Adipose tissue (tissue), 3 donors: ENCODE results near the gene FBLN1. TPM values are rescaled to one million over a fixed set of nuclear protein-coding genes. Genes with fewer than 3 reads are reported as not detected.

Experiments
- H3K27ac ChIP-seq: one replicate; pipeline ENCODE4 v1.5.1; 2013; ENCODE audit warnings: low read depth, low read length
- WGBS, 3 donors: extraction: QIAGEN DNeasy Blood & Tissue Kit; methylation state at CpG; one replicate each; pipeline ENCODE4 v1.1.7; 2013; 5-methylcytosine and 5-hydroxymethylcytosine counted together
- polyA plus RNA-seq, 3 donors: library from polyadenylated mRNA; stranded (reverse); fragments of 200-250 nt; gene quantifications; one replicate each; pipeline ENCODE4 v1.2.3, GENCODE V29; 2013
- donor health status: healthy with polysubstance abuse.
- donor health status: Bipolar disorder and iron deficiency.
- donor health status: healthy.

FBLN1 gene
- polyA plus RNA-seq, 3 donors = 33.2 to 280 (median 121) TPM

GRCh38 chr22:45632791-45633515 lies 130.3 kb downstream of the FBLN1 start:
- 8 to 21% (median 19%) methylated on average over 15 of the region's 15 CpGs for WGBS, 3 donors
- H3K27ac ChIP-seq = no peak overlapping the region

DNA sequence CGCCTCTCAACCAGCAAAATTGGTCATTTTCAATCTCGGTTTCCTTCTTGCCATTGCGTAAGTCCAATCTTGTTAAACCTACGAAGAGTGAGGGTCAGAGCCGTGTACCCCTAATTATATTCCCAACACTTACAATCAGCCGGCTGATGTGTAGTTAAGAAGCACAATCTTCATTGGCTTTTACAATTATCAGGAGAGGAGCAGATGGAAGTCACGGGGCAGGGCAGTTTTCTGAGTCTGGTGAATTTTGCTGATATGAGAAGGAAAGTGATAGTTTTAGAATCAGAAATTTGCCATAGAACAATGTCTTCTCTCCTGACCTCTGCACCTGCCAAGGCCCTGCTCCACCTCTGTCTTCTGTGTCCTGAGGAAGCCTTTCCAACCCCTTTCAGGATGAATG lies 134.0 kb downstream of the FBLN1 start:
- H3K27ac ChIP-seq = no peak overlapping the region
- 80 to 86% (median 80%) methylated on average over 7 of the region's 7 CpGs for WGBS, 3 donors

- WGBS, 3 donors = 50 to 88% (median 76%) methylated on average over 3 of the region's 3 CpGs
- no peak overlapping the region for H3K27ac ChIP-seq
These were observed 135.5 kb downstream of the FBLN1 start for GRCh38 chr22:45638197-45638596.

- WGBS, 3 donors = 35 to 51% (median 43%) methylated on average over 21 of the region's 21 CpGs
- no peak overlapping the region for H3K27ac ChIP-seq
These were observed 136.4 kb downstream of the FBLN1 start for GRCh38 chr22:45638834-45639746.

GRCh38 chr22:45639747-45640102 lies 137.0 kb downstream of the FBLN1 start:
- H3K27ac ChIP-seq = no peak overlapping the region
- WGBS, 3 donors = 36 to 62% (median 42%) methylated on average over 7 of the region's 7 CpGs

- 73 to 86% (median 84%) methylated on average over 7 of the region's 7 CpGs for WGBS, 3 donors
These were observed 137.7 kb downstream of the FBLN1 start for GRCh38 chr22:45640291-45640940.

DNA sequence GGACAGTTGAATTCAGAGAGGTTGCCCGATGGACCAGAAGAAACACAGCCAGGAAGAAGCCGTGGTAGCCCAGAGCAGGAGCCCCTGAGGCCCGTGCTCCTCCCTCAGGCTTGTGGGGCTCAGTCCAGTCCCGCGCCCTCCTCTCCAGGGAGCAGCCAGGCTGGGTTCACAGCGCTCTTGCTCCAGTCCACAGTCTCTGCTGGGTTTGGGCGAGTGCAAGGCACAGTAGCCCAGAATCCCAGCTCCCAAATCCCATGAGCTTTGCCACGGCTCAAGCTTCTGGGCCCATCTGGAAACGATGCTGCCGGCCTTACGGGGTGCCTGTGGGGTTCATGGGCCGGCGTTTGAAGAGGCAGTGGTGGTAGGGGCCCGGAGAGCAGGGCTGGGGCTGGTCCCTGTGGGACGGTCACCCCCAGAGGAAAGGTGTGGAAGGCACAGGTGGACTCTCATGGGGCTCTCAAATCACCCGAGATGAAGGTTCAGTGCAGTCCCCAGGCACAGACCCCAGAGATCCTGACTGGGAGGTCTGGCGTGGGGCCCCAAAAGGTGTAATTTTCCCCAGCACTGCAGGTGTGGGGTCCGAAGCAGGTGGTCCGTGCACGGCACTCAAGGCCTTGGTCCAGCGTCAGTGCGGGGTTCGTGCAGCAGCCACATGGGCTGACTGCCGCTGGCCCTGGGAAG lies 138.4 kb downstream of the FBLN1 start:
- 84 to 90% (median 87%) methylated on average over 24 of the region's 24 CpGs for WGBS, 3 donors
- no peak overlapping the region for H3K27ac ChIP-seq

More at GRCh38 chr22:45640291-45640940, 137.7 kb downstream of the FBLN1 start:
- H3K27ac ChIP-seq = no peak overlapping the region

DNA sequence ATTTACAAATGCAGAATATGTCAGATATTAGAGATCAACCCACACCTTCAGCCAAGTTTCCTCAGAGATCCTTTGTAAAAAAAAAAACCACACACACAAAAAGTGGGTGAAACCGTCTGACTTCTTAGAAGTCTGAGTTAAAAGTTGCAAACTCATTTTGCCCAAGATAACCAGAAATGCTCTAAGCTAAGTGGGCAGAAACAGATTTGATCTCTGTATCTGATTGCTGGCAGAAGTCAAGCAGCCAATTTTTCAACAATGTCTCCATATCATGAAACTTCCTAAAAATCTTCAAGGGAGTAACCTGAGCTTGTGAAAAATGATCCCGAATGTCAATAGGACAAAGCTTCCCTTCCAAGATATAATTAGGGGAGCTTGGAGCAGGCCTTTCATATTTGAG lies 140.3 kb downstream of the FBLN1 start:
- WGBS, 3 donors = 27 to 37% (median 34%) methylated on average over 2 of the region's 2 CpGs
- H3K27ac ChIP-seq = no peak overlapping the region

DNA sequence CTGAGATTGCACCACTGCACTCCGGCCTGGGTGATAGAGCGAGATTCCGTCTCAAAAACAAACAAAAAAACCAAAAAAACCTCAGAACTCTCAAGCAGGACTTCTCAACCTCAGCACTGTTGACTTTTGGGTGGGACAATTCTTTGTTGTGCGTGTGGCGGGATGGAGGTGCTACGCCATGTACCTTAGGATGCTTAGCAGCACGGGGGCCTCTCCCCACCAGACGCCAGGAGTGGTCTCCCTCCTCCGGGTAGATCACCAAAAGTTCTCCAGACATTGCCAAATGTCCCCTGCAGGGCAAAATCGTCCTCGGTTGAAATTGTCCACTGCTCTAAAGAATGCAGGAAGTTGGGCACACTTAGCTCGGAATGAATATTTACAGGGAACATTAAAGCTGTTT lies 142.0 kb downstream of the FBLN1 start:
- H3K27ac ChIP-seq = no peak overlapping the region
- 62 to 83% (median 82%) methylated on average over 12 of the region's 12 CpGs for WGBS, 3 donors

- 35 to 42% (median 36%) methylated on average over 16 of the region's 16 CpGs for WGBS, 3 donors
- no peak overlapping the region for H3K27ac ChIP-seq
These were observed 142.5 kb downstream of the FBLN1 start for GRCh38 chr22:45645150-45645525.

GRCh38 chr22:45645526-45646414 lies 143.1 kb downstream of the FBLN1 start:
- no peak overlapping the region for H3K27ac ChIP-seq
- 20 to 23% (median 21%) methylated on average over 46 to 54 of the region's 54 CpGs for WGBS, 3 donors

- no peak overlapping the region for H3K27ac ChIP-seq
- 79 to 88% (median 86%) methylated on average over 18 of the region's 18 CpGs for WGBS, 3 donors
These were observed 145.0 kb downstream of the FBLN1 start for GRCh38 chr22:45647532-45648225.

GRCh38 chr22:45648301-45649117 lies 145.8 kb downstream of the FBLN1 start:
- WGBS, 3 donors = 75 to 83% (median 76%) methylated on average over 24 of the region's 24 CpGs

GRCh38 chr22:45649809-45650208 lies 147.1 kb downstream of the FBLN1 start:
- no peak overlapping the region for H3K27ac ChIP-seq
- 88 to 94% (median 93%) methylated on average over 6 of the region's 6 CpGs for WGBS, 3 donors

More at GRCh38 chr22:45648301-45649117, 145.8 kb downstream of the FBLN1 start:
- H3K27ac ChIP-seq = no peak overlapping the region

- 90 to 94% (median 94%) methylated on average over 12 of the region's 12 CpGs for WGBS, 3 donors
- H3K27ac ChIP-seq = no peak overlapping the region
These were observed 148.0 kb downstream of the FBLN1 start for GRCh38 chr22:45650721-45651120.
